Measurements from ENCODE around the gene CALCA.

The CALCA gene

GRCh38 chr11:14942745-14943144, 29.4 kb downstream of the CALCA start:
- no peak for DNase-seq

- DNase-seq, result no peak
These were observed 33.2 kb downstream of the CALCA start for GRCh38 chr11:14938936-14939335.

GRCh38 chr11:14934641-14935351, 37.4 kb downstream of the CALCA start:
- no peak for DNase-seq

GRCh38 chr11:14932447-14932846, 39.7 kb downstream of the CALCA start:
- DNase-seq, result no peak

- no peak for DNase-seq
These were observed 41.8 kb downstream of the CALCA start for GRCh38 chr11:14930369-14930768.

- no peak for DNase-seq
These were observed 45.0 kb downstream of the CALCA start for GRCh38 chr11:14927146-14927545.

GRCh38 chr11:14924318-14924717, 47.8 kb downstream of the CALCA start:
- DNase-seq, result no peak
